Ovary (tissue), 9 donors: ENCODE results near the gene KIF26B. TPM values are rescaled to one million over a fixed set of nuclear protein-coding genes. Genes with fewer than 3 reads are reported as not detected.

ENCODE experiments used
- DNase-seq, 5 donors: peaks; one replicate each; pipeline ENCODE4 v3.0.0-alpha.2; 2019 to 2020
- H3K27ac ChIP-seq, 2 donors: fragments of 200-600 bp; one replicate each; pipeline versions ENCODE4 v1.5.1 to v1.8.0; 2019 to 2022
- H3K27me3 ChIP-seq: fragments of 200-600 bp; one replicate; pipeline ENCODE4 v1.8.0; 2022
- H3K36me3 ChIP-seq: fragments of 200-600 bp; sonication (generic); one replicate; pipeline ENCODE4 v1.5.1; 2019
- H3K4me1 ChIP-seq: one replicate; pipeline ENCODE4 v1.8.1; 2013; ENCODE audit warnings: mild to moderate bottlenecking, moderate library complexity; ENCODE audit not compliant: insufficient read depth
- H3K4me3 ChIP-seq: fragments of 200-600 bp; sonication (generic); one replicate; pipeline ENCODE4 v1.5.1; 2017
- H3K9me3 ChIP-seq, 2 donors: fragments of 200-600 bp in 1 of 2; sonication (generic) in 1 of 2; one replicate each; pipeline versions ENCODE4 v1.5.1 to v1.8.1; 2013 to 2019; ENCODE audit warnings: mild to moderate bottlenecking in 1 of 2, moderate library complexity in 1 of 2
- EP300 ChIP-seq: sonication (generic); formaldehyde crosslinking; IDR thresholded peaks from one replicate; pipeline ENCODE4 v1.6.1; 2017; ENCODE audit warnings: antibody characterized with exemption
- POLR2A ChIP-seq: fragments of 450-650 bp; IDR thresholded peaks from one replicate; pipeline ENCODE4 v1.6.1; 2017; ENCODE audit warnings: antibody characterized with exemption, mild to moderate bottlenecking, moderate library complexity
- WGBS, 3 donors: extraction: QIAGEN DNeasy Blood & Tissue Kit in 1 of 3; methylation state at CpG; one replicate each; pipeline versions ENCODE4 v1.1.5 to v1.1.7; 2013 to 2017; 5-methylcytosine and 5-hydroxymethylcytosine counted together
- intact Hi-C, 4 donors: fragments of 100-400 bp; cut with DNase I; formaldehyde crosslinking; loops; one replicate each; pipeline versions ENCODE4 v1.11.0 to v1.15.1; 2022 to 2023
- polyA plus RNA-seq, 2 donors: library from polyadenylated mRNA; stranded (reverse); fragments of 200-250 nt in 1 of 2; fragments of 350-450 nt in 1 of 2; fragmentation: Illumina TruSeq in 1 of 2; extraction: RNeasy Lipid Tissue Mini Kit (QIAGEN cat#74804) in 1 of 2; gene quantifications; one replicate each; pipeline ENCODE4 v1.2.3, GENCODE V29; 2013 to 2014
- total RNA-seq, 7 donors: library from RNA; depleted of rRNA in 2 of 7; stranded (reverse); fragments of >200 nt in 2 of 7; fragmentation: NEBNext Ultra II Directional in 3 of 7; extraction: Animal tissue kit (Norgen Biotek cat#: 25700) in 3 of 7; gene quantifications; one replicate each; pipeline versions ENCODE4 v1.1.0 to v1.2.4, GENCODE V29; 2016 to 2023
- TF ChIP-seq, protein P1 (sequence below), 3 donors: fragments of 450-650 bp in 2 of 3; fragments of 200-600 bp in 1 of 3; IDR thresholded peaks; one replicate each; pipeline versions ENCODE4 v1.5.1 to v1.8.0; 2016 to 2022; ENCODE audit warnings: antibody characterized with exemption in 3 of 3, mild to moderate bottlenecking in 1 of 3
- donor health status: DM: no; HTN: no; CAD: no; lungs with moderate emphysema.
- donor health status: DM: no; HTN: no; CAD: no.
- donor health status: Bipolar disorder and iron deficiency.
- donor health status: DM: yes; HTN: yes; CAD: no.
- donor health status: DM: no; HTN: no; CAD: no.
- donor health status: DM: yes; HTN: yes; CAD: no.

KIF26B gene
- total and polyA plus RNA-seq, 9 donors, result 0.28 to 4.0 (median 0.54) TPM

DNA sequence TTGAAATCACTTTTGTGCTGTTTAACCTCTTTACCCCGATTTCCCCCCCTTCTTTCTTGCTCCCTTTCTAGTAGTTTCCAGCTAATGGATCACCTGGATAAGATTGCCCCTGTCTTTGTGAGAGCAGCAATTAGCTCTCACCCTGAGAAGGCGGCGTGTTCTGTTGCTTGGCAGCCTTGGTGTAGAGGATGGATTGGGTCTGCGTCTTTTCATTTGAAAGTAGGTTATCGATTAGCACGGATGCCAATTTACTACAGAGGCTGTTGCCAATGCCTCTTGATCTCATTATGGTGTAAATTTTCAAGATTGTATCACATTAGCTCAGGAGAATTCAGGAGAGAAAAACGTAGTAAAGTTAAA, 26.4 kb downstream of the KIF26B start:
- H3K27ac ChIP-seq, result no peak overlapping the region
- TF ChIP-seq POLR2A (no peak), EP300 (no peak)
- TF ChIP-seq, protein P1, sequence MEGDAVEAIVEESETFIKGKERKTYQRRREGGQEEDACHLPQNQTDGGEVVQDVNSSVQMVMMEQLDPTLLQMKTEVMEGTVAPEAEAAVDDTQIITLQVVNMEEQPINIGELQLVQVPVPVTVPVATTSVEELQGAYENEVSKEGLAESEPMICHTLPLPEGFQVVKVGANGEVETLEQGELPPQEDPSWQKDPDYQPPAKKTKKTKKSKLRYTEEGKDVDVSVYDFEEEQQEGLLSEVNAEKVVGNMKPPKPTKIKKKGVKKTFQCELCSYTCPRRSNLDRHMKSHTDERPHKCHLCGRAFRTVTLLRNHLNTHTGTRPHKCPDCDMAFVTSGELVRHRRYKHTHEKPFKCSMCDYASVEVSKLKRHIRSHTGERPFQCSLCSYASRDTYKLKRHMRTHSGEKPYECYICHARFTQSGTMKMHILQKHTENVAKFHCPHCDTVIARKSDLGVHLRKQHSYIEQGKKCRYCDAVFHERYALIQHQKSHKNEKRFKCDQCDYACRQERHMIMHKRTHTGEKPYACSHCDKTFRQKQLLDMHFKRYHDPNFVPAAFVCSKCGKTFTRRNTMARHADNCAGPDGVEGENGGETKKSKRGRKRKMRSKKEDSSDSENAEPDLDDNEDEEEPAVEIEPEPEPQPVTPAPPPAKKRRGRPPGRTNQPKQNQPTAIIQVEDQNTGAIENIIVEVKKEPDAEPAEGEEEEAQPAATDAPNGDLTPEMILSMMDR (IDR thresholded peaks at IDR 0.05), result no peak
- H3K4me3 ChIP-seq, result no peak overlapping the region
- no peaks in the 10 kb centered on the region for H3K36me3 ChIP-seq
- intact Hi-C loops, result no loop called here
- DNase-seq, result no peak
- 72 to 86% (median 84%) methylated on average over 7 of the region's 7 CpGs for WGBS, 3 donors
- H3K27me3 ChIP-seq, result no peaks in the 10 kb centered on the region
- no peaks in the 10 kb centered on the region for H3K4me1 ChIP-seq
- no peaks in the 10 kb centered on the region for H3K9me3 ChIP-seq

DNA sequence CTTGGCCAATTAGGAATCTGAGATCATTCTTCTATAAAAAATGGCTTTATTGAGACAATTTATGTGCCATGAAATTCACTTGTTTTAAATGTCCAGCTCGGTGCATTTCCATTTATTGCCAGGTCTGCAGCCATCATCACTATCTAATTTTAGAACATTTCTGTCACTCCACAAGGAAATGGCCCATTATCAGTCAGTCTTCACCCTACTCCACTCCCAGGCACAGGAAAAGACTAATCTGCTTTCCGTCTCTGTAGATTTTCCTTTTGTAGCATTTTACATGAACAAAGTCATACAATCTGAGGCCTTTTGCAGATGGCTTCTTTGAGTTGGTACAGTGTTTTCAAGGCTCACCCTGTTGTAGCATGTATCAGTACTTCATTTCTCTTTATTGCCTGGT, 27.2 kb downstream of the KIF26B start:
- H3K27ac ChIP-seq, result no peak overlapping the region
- intact Hi-C loops, result no loop called here
- no peaks in the 10 kb centered on the region for H3K27me3 ChIP-seq
- H3K4me1 ChIP-seq, result no peaks in the 10 kb centered on the region
- no peak for DNase-seq
- no peaks in the 10 kb centered on the region for H3K36me3 ChIP-seq
- H3K4me3 ChIP-seq, result no peak overlapping the region
- H3K9me3 ChIP-seq, result no peaks in the 10 kb centered on the region
- TF ChIP-seq, protein P1 (IDR thresholded peaks at IDR 0.05), result no peak
- TF ChIP-seq EP300, result no peak
- no peak for TF ChIP-seq POLR2A
- 88 to 98% (median 94%) methylated on average over 2 of the region's 2 CpGs for WGBS, 3 donors

DNA sequence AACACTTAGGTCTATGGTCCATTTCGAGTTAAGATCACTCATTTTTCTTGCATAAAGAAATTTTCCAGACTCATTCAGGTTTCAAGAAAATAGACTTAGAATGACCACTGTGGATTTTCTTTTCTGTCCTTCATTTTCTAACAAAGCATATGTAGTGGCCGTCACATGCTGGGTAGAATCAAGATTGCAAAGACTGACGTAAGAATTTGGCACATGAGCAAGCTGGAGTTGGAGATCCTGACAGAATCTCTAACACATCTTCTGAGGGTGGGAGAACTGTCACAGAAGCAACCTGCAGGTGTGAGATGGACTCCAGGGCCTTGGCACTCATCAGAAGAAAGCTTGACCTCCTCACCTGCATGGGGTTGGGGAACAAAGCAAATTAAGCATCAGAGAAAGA, 28.6 kb downstream of the KIF26B start:
- no peak overlapping the region for H3K4me3 ChIP-seq
- H3K27me3 ChIP-seq, result no peaks in the 10 kb centered on the region
- DNase-seq, result no peak
- H3K4me1 ChIP-seq, result no peaks in the 10 kb centered on the region
- no peaks in the 10 kb centered on the region for H3K9me3 ChIP-seq
- no peaks in the 10 kb centered on the region for H3K36me3 ChIP-seq
- 71 to 84% (median 83%) methylated on average over 3 of the region's 3 CpGs for WGBS, 3 donors
- intact Hi-C loops, result no loop called here
- TF ChIP-seq, protein P1 (IDR thresholded peaks at IDR 0.05), result no peak
- TF ChIP-seq EP300, result no peak
- no peak for TF ChIP-seq POLR2A
- no peak overlapping the region for H3K27ac ChIP-seq

DNA sequence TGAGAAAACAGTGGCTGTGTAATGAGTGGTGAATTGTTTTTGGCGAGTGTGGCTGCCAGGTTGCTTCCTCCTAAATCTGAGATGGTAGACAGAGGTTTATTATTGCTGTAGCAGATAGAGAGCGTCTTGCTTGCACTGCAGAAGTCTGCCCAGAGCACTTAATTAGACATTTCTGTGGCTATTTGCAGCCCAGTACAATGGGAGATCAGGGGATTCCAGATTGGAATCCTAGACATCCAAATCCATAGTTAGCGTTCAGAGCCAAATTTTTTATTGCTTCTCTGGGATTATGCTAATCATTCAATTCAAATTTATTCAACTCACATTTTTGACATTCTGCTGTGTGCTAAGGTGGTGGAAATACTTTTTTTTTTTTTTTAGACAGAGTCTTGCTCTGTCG, 30.0 kb downstream of the KIF26B start:
- intact Hi-C loops, result no loop called here
- H3K4me3 ChIP-seq, result no peak overlapping the region
- 72 to 75% (median 73%) methylated on average over 4 of the region's 4 CpGs for WGBS, 3 donors
- H3K27me3 ChIP-seq, result no peaks in the 10 kb centered on the region
- TF ChIP-seq EP300 (no peak), POLR2A (no peak)
- TF ChIP-seq, protein P1 (IDR thresholded peaks at IDR 0.05), result no peak
- no peaks in the 10 kb centered on the region for H3K36me3 ChIP-seq
- no peak for DNase-seq
- no peaks in the 10 kb centered on the region for H3K9me3 ChIP-seq
- H3K27ac ChIP-seq, result no peak overlapping the region
- H3K4me1 ChIP-seq, result no peaks in the 10 kb centered on the region

DNA sequence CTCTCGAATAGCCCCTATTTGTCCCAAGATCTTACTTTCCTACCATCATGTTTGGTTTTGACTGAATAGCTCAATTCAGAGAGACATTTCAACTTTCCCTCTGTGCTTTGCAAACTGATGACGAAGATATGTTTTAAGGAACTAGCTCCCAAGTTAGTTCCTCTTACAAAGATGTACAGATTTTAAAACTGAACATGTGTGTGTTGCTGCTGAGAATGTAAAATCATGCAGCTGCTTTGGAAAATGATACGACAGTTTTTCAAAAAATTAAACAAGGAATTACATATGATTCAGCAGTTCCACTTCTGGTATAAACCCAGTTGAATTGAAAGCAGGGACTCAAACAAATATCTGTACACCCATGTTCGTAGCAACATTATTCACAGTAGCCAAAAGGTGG, 33.6 kb downstream of the KIF26B start:
- intact Hi-C loops, result no loop called here
- WGBS, 3 donors, result 77 to 80% (median 80%) methylated on average over 4 of the region's 4 CpGs
- Histone ChIP-seq H3K4me1 (no peaks in the 10 kb centered on the region), H3K4me3 (no peak overlapping the region), H3K27me3 (no peaks in the 10 kb centered on the region), H3K9me3 (no peaks in the 10 kb centered on the region), H3K27ac (no peak overlapping the region), H3K36me3 (no peaks in the 10 kb centered on the region)
- TF ChIP-seq POLR2A (no peak), EP300 (no peak)
- TF ChIP-seq, protein P1 (IDR thresholded peaks at IDR 0.05), result no peak
- DNase-seq, result no peak
